CD14-positive monocyte (primary cell): Measurements from ENCODE around the gene KCNB1. TPM values are rescaled to one million over a fixed set of nuclear protein-coding genes. Genes with fewer than 3 reads are reported as not detected.

Experiments
- DNase-seq, 3 donors: peaks; one replicate each; pipeline ENCODE4 v3.0.0-alpha.2; 2011 to 2022
- H2AFZ ChIP-seq: 2 replicates; pipeline ENCODE4 v1.6.0; 2012; ENCODE audit warnings: mild to moderate bottlenecking, low read depth, low read length, inconsistent platforms; ENCODE audit not compliant: insufficient read depth, poor library complexity, severe bottlenecking
- H3K27ac ChIP-seq, 2 donors: 1 replicate in 1 of 2; 2 replicates in 1 of 2; pipeline ENCODE4 v1.5.1; 2012 to 2013; ENCODE audit warnings: low read length in 2 of 2, control low read depth in 1 of 2, inconsistent platforms in 1 of 2, low read depth in 1 of 2, mild to moderate bottlenecking in 1 of 2
- H3K27me3 ChIP-seq, 2 donors: one replicate each; pipeline versions ENCODE4 v1.6.0 to v1.6.1; 2011 to 2013; ENCODE audit warnings: low read length in 2 of 2; ENCODE audit not compliant: control insufficient read depth in 2 of 2, insufficient read depth in 2 of 2
- H3K36me3 ChIP-seq, 2 donors: replicated peaks in 1 of 2; 1 replicate in 1 of 2; 2 replicates in 1 of 2; pipeline versions ENCODE4 v1.5.1 to v1.6.1; 2012 to 2013; ENCODE audit warnings: low read length in 2 of 2, control low read depth in 1 of 2, inconsistent platforms in 1 of 2, mild to moderate bottlenecking in 1 of 2; ENCODE audit not compliant: insufficient read depth in 2 of 2, control insufficient read depth in 1 of 2
- H3K4me1 ChIP-seq, 2 donors: 1 replicate in 1 of 2; 2 replicates in 1 of 2; pipeline versions ENCODE4 v1.5.1 to v1.6.1; 2012 to 2013; ENCODE audit warnings: low read length in 2 of 2, control low read depth in 1 of 2, inconsistent platforms in 1 of 2, mild to moderate bottlenecking in 1 of 2, moderate library complexity in 1 of 2; ENCODE audit not compliant: insufficient read depth in 2 of 2, control insufficient read depth in 1 of 2
- H3K4me2 ChIP-seq: replicated peaks from 2 replicates; pipeline ENCODE3; 2012; ENCODE audit warnings: low read length, moderate library complexity, mild to moderate bottlenecking; ENCODE audit not compliant: poor library complexity, severe bottlenecking; ENCODE audit errors: extremely low read depth
- H3K4me3 ChIP-seq, 3 experiments: fragments of 200-600 bp in 1 of 3; sonication (generic) in 1 of 3; replicated peaks in 1 of 3; 1 replicate in 2 of 3; 2 replicates in 1 of 3; pipeline ENCODE4 v1.5.1; 2011 to 2013; ENCODE audit warnings: low read length in 3 of 3, mild to moderate bottlenecking in 3 of 3, control low read depth in 2 of 3, low read depth in 2 of 3, inconsistent platforms in 1 of 3, moderate library complexity in 1 of 3
- H3K79me2 ChIP-seq: 2 replicates; pipeline ENCODE4 v1.6.0; 2012; ENCODE audit warnings: mild to moderate bottlenecking, control low read depth, inconsistent platforms, low read length, moderate library complexity; ENCODE audit not compliant: insufficient read depth
- H3K9ac ChIP-seq: 2 replicates; pipeline ENCODE4 v1.6.0; 2017; ENCODE audit warnings: low read length, mild to moderate bottlenecking; ENCODE audit not compliant: insufficient read depth, poor library complexity, severe bottlenecking
- H3K9me3 ChIP-seq, 2 donors: replicated peaks in 1 of 2; 1 replicate in 1 of 2; 2 replicates in 1 of 2; pipeline versions ENCODE4 v1.5.1 to v1.6.1; 2012 to 2013; ENCODE audit warnings: low read length in 2 of 2, control low read depth in 1 of 2; ENCODE audit not compliant: control insufficient read depth in 1 of 2, insufficient read depth in 1 of 2
- H4K20me1 ChIP-seq: 2 replicates; pipeline ENCODE4 v1.6.0; 2012; ENCODE audit warnings: mild to moderate bottlenecking, low read length, control low read depth, moderate library complexity; ENCODE audit not compliant: insufficient read depth
- H3K27ac Mint-ChIP-seq, 7 donors: one replicate each; pipeline ENCODE4 v1.8.0; 2020; ENCODE audit warnings: mild to moderate bottlenecking in 7 of 7, mixed read lengths in 7 of 7, moderate library complexity in 6 of 7, inconsistent platforms in 2 of 7
- H3K27me3 Mint-ChIP-seq, 3 donors: one replicate each; pipeline ENCODE4 v1.8.0; 2021 to 2022; ENCODE audit warnings: low read depth in 3 of 3, mild to moderate bottlenecking in 3 of 3, mixed read lengths in 3 of 3, moderate library complexity in 3 of 3, inconsistent platforms in 1 of 3
- H3K36me3 Mint-ChIP-seq, 2 donors: one replicate each; pipeline ENCODE4 v1.8.0; 2020; ENCODE audit warnings: mixed read lengths in 2 of 2, inconsistent platforms in 1 of 2, mild to moderate bottlenecking in 1 of 2
- H3K4me1 Mint-ChIP-seq: one replicate; pipeline ENCODE4 v1.8.0; 2020; ENCODE audit warnings: mild to moderate bottlenecking, mixed read lengths
- H3K4me3 Mint-ChIP-seq, 2 donors: one replicate each; pipeline ENCODE4 v1.8.0; 2020; ENCODE audit warnings: mild to moderate bottlenecking in 2 of 2, mixed read lengths in 2 of 2, moderate library complexity in 1 of 2
- H3K9me3 Mint-ChIP-seq, 7 donors: one replicate each; pipeline ENCODE4 v1.8.0; 2020 to 2022; ENCODE audit warnings: mixed read lengths in 7 of 7, mild to moderate bottlenecking in 6 of 7, moderate library complexity in 6 of 7, inconsistent platforms in 2 of 7
- WGBS: methylation state at CpG from one replicate; pipeline ENCODE4 v1.1.5; 2013; ENCODE audit warnings: missing lambda C conversion rate; ENCODE audit not compliant: insufficient coverage; 5-methylcytosine and 5-hydroxymethylcytosine counted together
- intact Hi-C, 2 donors: fragments of 100-400 bp; cut with micrococcal nuclease; formaldehyde crosslinking; loops; one replicate each; pipeline versions ENCODE4 v1.15.0 to v1.15.1; 2023
- polyA plus RNA-seq, 3 donors: library from polyadenylated mRNA; depleted of rRNA in 1 of 3; unstranded in 2 of 3; stranded (reverse) in 1 of 3; fragments of 300-500 nt in 2 of 3; fragments of >200 nt in 1 of 3; fragmentation: Illumina TruSeq in 2 of 3; gene quantifications; 1 replicate in 2 of 3; 2 replicates in 1 of 3; pipeline ENCODE4 v1.2.3, GENCODE V29; 2012 to 2021
- TF ChIP-seq, protein P1 (sequence below): fragments of 200-600 bp; IDR thresholded peaks from one replicate; pipeline ENCODE4 v1.8.0; 2022; ENCODE audit warnings: antibody characterized with exemption, mild to moderate bottlenecking

The KCNB1 gene
- polyA plus RNA-seq, 3 donors: not detected

GRCh38 chr20:49432550-49432949, 49.9 kb downstream of the KCNB1 start:
- DNase-seq: no peak
- Histone ChIP-seq H3K4me1 (no peaks in the 10 kb centered on the region), H3K27me3 (no peaks in the 10 kb centered on the region), H4K20me1 (no peaks in the 10 kb centered on the region), H3K79me2 (no peaks in the 10 kb centered on the region), H3K4me2 (no peak overlapping the region), H3K9me3 (no peaks in the 10 kb centered on the region), H3K36me3 (no peaks in the 10 kb centered on the region), H3K4me3 (no peak overlapping the region), H3K27ac (no peak overlapping the region), H2AFZ (no peak overlapping the region), H3K9ac (no peak overlapping the region)
- Mint-ChIP-seq H3K4me1 (peaks cover 8% of the 10 kb centered on the region), H3K36me3 (no peaks in the 10 kb centered on the region), H3K27ac (no peak overlapping the region), H3K27me3 (peaks cover 4 to 8% (median 6%) of the 10 kb centered on the region in 3 donors), H3K9me3 (peaks cover 0 to 2% (median 0%) of the 10 kb centered on the region in 7 donors), H3K4me3 (no peak overlapping the region)
- TF ChIP-seq, protein P1, sequence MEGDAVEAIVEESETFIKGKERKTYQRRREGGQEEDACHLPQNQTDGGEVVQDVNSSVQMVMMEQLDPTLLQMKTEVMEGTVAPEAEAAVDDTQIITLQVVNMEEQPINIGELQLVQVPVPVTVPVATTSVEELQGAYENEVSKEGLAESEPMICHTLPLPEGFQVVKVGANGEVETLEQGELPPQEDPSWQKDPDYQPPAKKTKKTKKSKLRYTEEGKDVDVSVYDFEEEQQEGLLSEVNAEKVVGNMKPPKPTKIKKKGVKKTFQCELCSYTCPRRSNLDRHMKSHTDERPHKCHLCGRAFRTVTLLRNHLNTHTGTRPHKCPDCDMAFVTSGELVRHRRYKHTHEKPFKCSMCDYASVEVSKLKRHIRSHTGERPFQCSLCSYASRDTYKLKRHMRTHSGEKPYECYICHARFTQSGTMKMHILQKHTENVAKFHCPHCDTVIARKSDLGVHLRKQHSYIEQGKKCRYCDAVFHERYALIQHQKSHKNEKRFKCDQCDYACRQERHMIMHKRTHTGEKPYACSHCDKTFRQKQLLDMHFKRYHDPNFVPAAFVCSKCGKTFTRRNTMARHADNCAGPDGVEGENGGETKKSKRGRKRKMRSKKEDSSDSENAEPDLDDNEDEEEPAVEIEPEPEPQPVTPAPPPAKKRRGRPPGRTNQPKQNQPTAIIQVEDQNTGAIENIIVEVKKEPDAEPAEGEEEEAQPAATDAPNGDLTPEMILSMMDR: no peak
- intact Hi-C loops: no loop called here
- 80% methylated on average over 1 of the region's 3 CpGs for WGBS

GRCh38 chr20:49431329-49431728, 51.1 kb downstream of the KCNB1 start:
- peak in 1 of 3 donors; percentile 18 for DNase-seq
- intact Hi-C loops: no loop called here
- WGBS: 36% methylated on average over 3 of the region's 4 CpGs
- no peak overlapping the region for H3K27ac Mint-ChIP-seq
- H3K9me3 ChIP-seq: no peaks in the 10 kb centered on the region
- peaks cover 5 to 8% (median 6%) of the 10 kb centered on the region in 3 donors for H3K27me3 Mint-ChIP-seq
- no peaks in the 10 kb centered on the region for H4K20me1 ChIP-seq
- peaks cover 11% of the 10 kb centered on the region for H3K4me1 Mint-ChIP-seq
- no peak overlapping the region for H3K27ac ChIP-seq
- H3K36me3 ChIP-seq: no peaks in the 10 kb centered on the region
- H3K4me3 Mint-ChIP-seq: no peak overlapping the region
- H3K79me2 ChIP-seq: no peaks in the 10 kb centered on the region
- no peak overlapping the region for H3K4me3 ChIP-seq
- peaks cover 0 to 2% (median 0%) of the 10 kb centered on the region in 7 donors for H3K9me3 Mint-ChIP-seq
- H3K4me1 ChIP-seq: no peaks in the 10 kb centered on the region
- no peak overlapping the region for H2AFZ ChIP-seq
- no peaks in the 10 kb centered on the region for H3K27me3 ChIP-seq
- no peak overlapping the region for H3K9ac ChIP-seq
- TF ChIP-seq, protein P1: no peak
- no peaks in the 10 kb centered on the region for H3K36me3 Mint-ChIP-seq
- H3K4me2 ChIP-seq: no peak overlapping the region
